VCaP (cell line): ENCODE results near the gene ARHGAP24.

Source experiments
- H3K27ac ChIP-seq: fragments of 450-650 bp; 2 replicates; pipeline ENCODE4 v1.5.1; 2017
- CTCF ChIP-seq: fragments of 450-650 bp; conservative IDR thresholded peaks from 2 replicates; pipeline ENCODE4 v1.5.1; 2017; ENCODE audit warnings: mild to moderate bottlenecking, moderate library complexity

ARHGAP24 gene

DNA sequence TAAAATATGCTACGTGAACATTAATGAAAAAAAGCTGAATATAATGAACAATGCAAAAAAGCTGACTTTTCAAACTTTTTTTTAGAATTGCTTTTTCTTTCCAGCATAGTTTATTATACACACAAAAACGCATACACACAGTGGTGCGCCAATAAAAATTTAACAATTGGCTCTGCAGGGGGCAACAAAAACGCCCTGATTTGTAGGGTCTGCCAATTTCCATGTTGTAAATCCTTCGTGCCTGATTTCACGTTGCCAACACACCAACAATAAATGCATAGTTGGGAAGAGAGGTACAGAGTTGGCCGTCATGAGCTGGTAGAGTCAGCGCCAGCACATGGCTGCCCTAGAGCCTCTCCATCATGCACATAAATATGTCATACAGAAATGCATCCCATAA, 551.8 kb downstream of the ARHGAP24 start:
- no peak for TF ChIP-seq CTCF
- H3K27ac ChIP-seq, result no peak overlapping the region

GRCh38 chr4:86031927-86032326, 557.0 kb downstream of the ARHGAP24 start:
- no peak overlapping the region for H3K27ac ChIP-seq
- TF ChIP-seq CTCF, result no peak

- TF ChIP-seq CTCF, result no peak
- H3K27ac ChIP-seq, result no peak overlapping the region
Measured at GRCh38 chr4:86032476-86033022, 557.6 kb downstream of the ARHGAP24 start.

GRCh38 chr4:86033171-86033570, 558.2 kb downstream of the ARHGAP24 start:
- H3K27ac ChIP-seq, result no peak overlapping the region
- no peak for TF ChIP-seq CTCF

DNA sequence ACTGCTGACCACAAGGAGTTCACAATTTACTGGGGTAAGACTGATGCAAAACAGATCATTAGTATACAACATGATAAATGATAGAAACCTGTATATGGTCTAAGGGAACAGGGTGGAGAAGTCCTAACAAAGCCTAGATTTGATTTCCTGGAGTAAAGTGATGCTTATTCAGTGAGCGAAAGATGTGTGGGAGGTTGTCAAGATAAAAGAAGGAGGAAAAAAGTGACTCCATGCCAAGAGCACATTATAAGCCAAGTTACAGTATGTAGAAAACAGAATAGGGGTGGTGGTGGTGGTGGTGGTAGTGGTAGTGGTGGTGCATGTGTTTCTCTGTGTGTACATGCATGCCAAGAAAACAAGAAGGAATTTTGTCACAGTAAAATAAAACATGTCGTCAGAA, 559.7 kb downstream of the ARHGAP24 start:
- TF ChIP-seq CTCF, result no peak
- no peak overlapping the region for H3K27ac ChIP-seq

- H3K27ac ChIP-seq, result no peak overlapping the region
- no peak for TF ChIP-seq CTCF
Measured at GRCh38 chr4:86035688-86036087, 560.7 kb downstream of the ARHGAP24 start.

DNA sequence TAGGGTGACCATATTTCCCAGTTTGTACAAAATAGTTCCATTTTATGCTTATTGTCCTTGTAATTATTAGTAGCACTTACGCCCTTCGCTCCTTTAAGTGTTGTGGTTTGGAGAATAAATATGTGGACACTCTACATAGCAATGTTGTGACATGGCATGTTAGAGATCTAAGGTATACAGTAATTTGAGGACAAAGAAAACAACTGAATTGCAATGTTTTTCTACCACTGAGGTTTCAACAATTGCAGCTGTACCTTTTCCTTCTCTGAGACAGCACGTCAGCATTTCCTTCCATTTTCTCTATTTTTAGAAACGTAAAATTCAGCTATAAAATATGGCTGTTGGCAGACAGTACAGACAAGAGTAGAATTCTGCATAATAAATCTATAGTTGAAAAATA, 561.8 kb downstream of the ARHGAP24 start:
- no peak overlapping the region for H3K27ac ChIP-seq

More for the DNA sequence above, 561.8 kb downstream of the ARHGAP24 start:
- no peak for TF ChIP-seq CTCF
